NCI-H460 (cell line): ENCODE data around the gene HAGH. TPM values are rescaled to one million over a fixed set of nuclear protein-coding genes. Genes with fewer than 3 reads are reported as not detected.

Experiments
- DNase-seq: peaks from one replicate; pipeline ENCODE4 v3.0.0-alpha.2; 2016; ENCODE audit warnings: low read depth; ENCODE audit errors: extremely low read depth
- total RNA-seq: library from RNA; depleted of rRNA; stranded (reverse); fragments of >200 nt; shearing (Covaris generic); gene quantifications from 2 replicates; pipeline ENCODE4 v1.2.3, GENCODE V29; 2014; rRNA removed

Gene HAGH
- total RNA-seq, 1 experiment from 2014 or later = 73.9 TPM

- DNase-seq = no peak
Measured at GRCh38 chr16:1765826-1766225, 60.8 kb downstream of the HAGH start.

- no peak for DNase-seq
Measured at GRCh38 chr16:1764971-1765370, 61.7 kb downstream of the HAGH start.

GRCh38 chr16:1763521-1764511 lies 62.8 kb downstream of the HAGH start:
- no peak for DNase-seq

- DNase-seq = no peak
Measured at GRCh38 chr16:1762879-1763520, 63.6 kb downstream of the HAGH start.

- DNase-seq = no peak
Measured at GRCh38 chr16:1762196-1762878, 64.3 kb downstream of the HAGH start.

GRCh38 chr16:1761751-1762150 lies 64.9 kb downstream of the HAGH start:
- DNase-seq = no peak

GRCh38 chr16:1760911-1761310 lies 65.7 kb downstream of the HAGH start:
- no peak for DNase-seq

- DNase-seq = no peak
Measured at GRCh38 chr16:1759511-1759910, 67.1 kb downstream of the HAGH start.

GRCh38 chr16:1758923-1759322 lies 67.7 kb downstream of the HAGH start:
- no peak for DNase-seq

- no peak for DNase-seq
Measured at GRCh38 chr16:1757714-1758461, 68.7 kb downstream of the HAGH start.

Other genes with a start within 250 kb of the HAGH start
- gene IFT140, start 214.8 kb downstream of the HAGH start, total RNA-seq = 8.5 and 14.4 TPM in 2 replicates
- 8.3 and 9.1 TPM in 2 replicates for gene CRAMP1, start 214.5 kb downstream of the HAGH start, total RNA-seq
- gene JPT2, start 148.5 kb downstream of the HAGH start, total RNA-seq = 41.6 and 44.8 TPM in 2 replicates
- gene MAPK8IP3, start 120.6 kb downstream of the HAGH start, total RNA-seq = 18.1 and 23.0 TPM in 2 replicates
- gene NME3, start 55.3 kb downstream of the HAGH start, total RNA-seq = 42.0 and 53.3 TPM in 2 replicates
- gene EME2, start 54.0 kb downstream of the HAGH start, total RNA-seq = 6.0 and 6.9 TPM in 2 replicates
- gene MRPS34, start 53.7 kb downstream of the HAGH start, total RNA-seq = 91.2 and 104 TPM in 2 replicates
- gene SPSB3, start 44.3 kb downstream of the HAGH start, total RNA-seq = 19.7 and 21.0 TPM in 2 replicates
- 50.2 and 59.3 TPM in 2 replicates for gene NUBP2, start 43.9 kb downstream of the HAGH start, total RNA-seq
- gene IGFALS, start 33.1 kb downstream of the HAGH start, total RNA-seq = not detected in 2 replicates
- gene FAHD1, start 381 bp upstream of the HAGH start, total RNA-seq = 29.2 and 33.0 TPM in 2 replicates
- gene MEIOB, start 45.3 kb upstream of the HAGH start, total RNA-seq = 0.97 and 2.5 TPM in 2 replicates
- gene HS3ST6, start 91.6 kb upstream of the HAGH start, total RNA-seq = 0.97 and 1.2 TPM in 2 replicates
- gene MSRB1, start 116.4 kb upstream of the HAGH start, total RNA-seq = 5.8 and 7.4 TPM in 2 replicates
- not detected in 2 replicates for gene RPL3L, start 127.9 kb upstream of the HAGH start, total RNA-seq
- gene NDUFB10, start 132.7 kb upstream of the HAGH start, total RNA-seq = 206 and 240 TPM in 2 replicates
- 5,880 and 6,554 TPM in 2 replicates for gene RPS2, start 138.0 kb upstream of the HAGH start, total RNA-seq
- gene RNF151, start 140.0 kb upstream of the HAGH start, total RNA-seq = not detected in 2 replicates
- 32.0 and 34.1 TPM in 2 replicates for gene TBL3, start 145.2 kb upstream of the HAGH start, total RNA-seq
- gene NOXO1, start 154.6 kb upstream of the HAGH start, total RNA-seq = 0.84 TPM in 1 of 2 replicates, not detected in the other
- 26.1 and 30.8 TPM in 2 replicates for gene GFER, start 157.4 kb upstream of the HAGH start, total RNA-seq
- 4.0 and 4.5 TPM in 2 replicates for gene SYNGR3, start 163.1 kb upstream of the HAGH start, total RNA-seq
- 35.1 and 37.1 TPM in 2 replicates for gene ZNF598, start 183.0 kb upstream of the HAGH start, total RNA-seq
- gene NPW, start 193.0 kb upstream of the HAGH start, total RNA-seq = 3.4 and 4.8 TPM in 2 replicates
- gene NHERF2, start 200.1 kb upstream of the HAGH start, total RNA-seq = 11.1 and 13.3 TPM in 2 replicates
- gene NTHL1, start 221.0 kb upstream of the HAGH start, total RNA-seq = 18.0 and 20.2 TPM in 2 replicates
- gene TSC2, start 221.2 kb upstream of the HAGH start, total RNA-seq = 33.8 and 38.5 TPM in 2 replicates